ENCODE data around the gene AK3.
"Not testable (repeated sequence)": the region's sequence is repeated elsewhere in the genome, so short reads cannot be mapped to it uniquely, and the experiment has no call there.

AK3 gene

GRCh38 chr9:4666042-4666699 lies 74.8 kb downstream of the AK3 start, which contains the start of gene SPATA6L:
TSS of gene SPATA6L (minus strand) at chr9:4666480. CDS start at chr9:4666250, 230 bp downstream.
- DNase-seq (ENCODE audit: low read depth): peak; percentile 32

GRCh38 chr9:4665357-4665756 lies 75.6 kb downstream of the AK3 start:
- no peak for DNase-seq (ENCODE audit: low read depth)

GRCh38 chr9:4663956-4664355 lies 77.0 kb downstream of the AK3 start:
- DNase-seq (ENCODE audit: low read depth): no peak

GRCh38 chr9:4662989-4663792 lies 77.8 kb downstream of the AK3 start:
- peak; percentile 3 for DNase-seq (ENCODE audit: low read depth)

- DNase-seq (ENCODE audit: low read depth): peak; percentile 75
Measured at GRCh38 chr9:4662108-4662988, 78.7 kb downstream of the AK3 start, which contains the start of gene PLPP6. TSS of gene PLPP6 (plus strand) at chr9:4662294. CDS start at chr9:4662376, 82 bp downstream.

- DNase-seq (ENCODE audit: low read depth): no peak
Measured at GRCh38 chr9:4661611-4662010, 79.4 kb downstream of the AK3 start.

GRCh38 chr9:4661165-4661564 lies 79.8 kb downstream of the AK3 start:
- DNase-seq (ENCODE audit: low read depth): no peak

- DNase-seq (ENCODE audit: low read depth): not testable (repeated sequence)
Measured at GRCh38 chr9:4660665-4661064, 80.3 kb downstream of the AK3 start.
